Measurements from ENCODE around the gene ARHGAP22. TPM values are rescaled to one million over a fixed set of nuclear protein-coding genes. Genes with fewer than 3 reads are reported as not detected.
A peak's percentile ranks its signal among the peaks of the same experiment; 100 is the strongest.

The ARHGAP22 gene
- polyA plus RNA-seq, 3 donors: 1.5 to 7.8 (median 1.9) TPM

GRCh38 chr10:48636901-48637300 lies 32.0 kb upstream of the ARHGAP22 start:
- H3K27ac ChIP-seq (ENCODE audit: low read depth in 1 of 2, low read length in 2 of 2): no peak overlapping the region
- Mint-ChIP-seq H3K36me3 (peaks cover 11 to 17% of the 10 kb centered on the region in 2 donors), H3K27ac (peak overlapping the region in 1 of 7 donors; percentile 2), H3K27me3 (ENCODE audit: low read depth in 3 of 3) (peaks cover 18 to 28% (median 19%) of the 10 kb centered on the region in 3 donors), H3K4me3 (peak overlapping the region in 1 of 2 donors; percentile 68), H3K4me1 (peaks cover 82% of the 10 kb centered on the region), H3K9me3 (peaks cover 7 to 14% (median 10%) of the 10 kb centered on the region in 7 donors)
- H3K36me3 ChIP-seq (replicated peaks in 1 of 2; ENCODE audit: control insufficient read depth in 1 of 2, insufficient read depth in 2 of 2, low read length in 2 of 2): no peaks in the 10 kb centered on the region
- intact Hi-C loops (cut with micrococcal nuclease): no loop called here
- no peaks in the 10 kb centered on the region for H4K20me1 ChIP-seq (ENCODE audit: insufficient read depth, low read length)
- TF ChIP-seq, protein P1, sequence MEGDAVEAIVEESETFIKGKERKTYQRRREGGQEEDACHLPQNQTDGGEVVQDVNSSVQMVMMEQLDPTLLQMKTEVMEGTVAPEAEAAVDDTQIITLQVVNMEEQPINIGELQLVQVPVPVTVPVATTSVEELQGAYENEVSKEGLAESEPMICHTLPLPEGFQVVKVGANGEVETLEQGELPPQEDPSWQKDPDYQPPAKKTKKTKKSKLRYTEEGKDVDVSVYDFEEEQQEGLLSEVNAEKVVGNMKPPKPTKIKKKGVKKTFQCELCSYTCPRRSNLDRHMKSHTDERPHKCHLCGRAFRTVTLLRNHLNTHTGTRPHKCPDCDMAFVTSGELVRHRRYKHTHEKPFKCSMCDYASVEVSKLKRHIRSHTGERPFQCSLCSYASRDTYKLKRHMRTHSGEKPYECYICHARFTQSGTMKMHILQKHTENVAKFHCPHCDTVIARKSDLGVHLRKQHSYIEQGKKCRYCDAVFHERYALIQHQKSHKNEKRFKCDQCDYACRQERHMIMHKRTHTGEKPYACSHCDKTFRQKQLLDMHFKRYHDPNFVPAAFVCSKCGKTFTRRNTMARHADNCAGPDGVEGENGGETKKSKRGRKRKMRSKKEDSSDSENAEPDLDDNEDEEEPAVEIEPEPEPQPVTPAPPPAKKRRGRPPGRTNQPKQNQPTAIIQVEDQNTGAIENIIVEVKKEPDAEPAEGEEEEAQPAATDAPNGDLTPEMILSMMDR (IDR thresholded peaks at IDR 0.05): no peak
- H3K4me3 ChIP-seq (replicated peaks in 1 of 3; ENCODE audit: low read depth in 2 of 3, low read length in 3 of 3): no peak overlapping the region
- H3K27me3 ChIP-seq (ENCODE audit: control insufficient read depth in 2 of 2, insufficient read depth in 2 of 2, low read length in 2 of 2): no peaks in the 10 kb centered on the region
- no peaks in the 10 kb centered on the region for H3K9me3 ChIP-seq (replicated peaks in 1 of 2; ENCODE audit: control insufficient read depth in 1 of 2, insufficient read depth in 1 of 2, low read length in 2 of 2)
- 97% methylated on average over 3 of the region's 3 CpGs for WGBS (ENCODE audit: insufficient coverage)
- H3K9ac ChIP-seq (ENCODE audit: insufficient read depth, low read length, poor library complexity, severe bottlenecking): no peak overlapping the region
- DNase-seq: no peak
- H3K4me1 ChIP-seq (ENCODE audit: control insufficient read depth in 1 of 2, insufficient read depth in 2 of 2, low read length in 2 of 2): peaks cover 77 to 81% of the 10 kb centered on the region in 2 donors
- H3K4me2 ChIP-seq (replicated peaks; ENCODE audit: extremely low read depth, low read length, poor library complexity, severe bottlenecking): no peak overlapping the region
- H3K79me2 ChIP-seq (ENCODE audit: insufficient read depth, low read length): no peaks in the 10 kb centered on the region
- H2AFZ ChIP-seq (ENCODE audit: insufficient read depth, low read depth, low read length, poor library complexity, severe bottlenecking): no peak overlapping the region

DNA sequence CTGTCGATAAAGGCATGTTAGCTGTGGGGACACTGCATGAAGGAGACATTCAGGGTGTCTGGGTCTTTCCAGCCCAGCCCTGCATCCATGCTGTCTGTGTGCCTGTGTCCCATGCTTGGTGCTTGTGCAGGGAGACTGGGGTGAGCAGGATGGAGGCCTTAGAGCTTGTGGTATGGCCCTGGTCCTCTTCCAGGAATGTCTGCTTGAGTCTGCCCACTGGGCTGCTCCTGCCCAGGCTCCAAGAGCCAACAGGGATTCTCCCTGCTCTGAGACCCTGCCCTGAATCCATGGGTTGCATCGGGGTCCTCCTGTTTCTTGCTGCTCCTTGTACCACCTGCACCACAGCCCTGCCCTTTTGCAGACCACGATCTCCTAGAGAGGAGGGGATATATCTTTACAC lies 31.4 kb upstream of the ARHGAP22 start:
- Histone ChIP-seq H2AFZ (ENCODE audit: insufficient read depth, low read depth, low read length, poor library complexity, severe bottlenecking) (no peak overlapping the region), H3K27me3 (ENCODE audit: control insufficient read depth in 2 of 2, insufficient read depth in 2 of 2, low read length in 2 of 2) (no peaks in the 10 kb centered on the region), H4K20me1 (ENCODE audit: insufficient read depth, low read length) (no peaks in the 10 kb centered on the region), H3K36me3 (replicated peaks in 1 of 2; ENCODE audit: control insufficient read depth in 1 of 2, insufficient read depth in 2 of 2, low read length in 2 of 2) (no peaks in the 10 kb centered on the region), H3K9ac (ENCODE audit: insufficient read depth, low read length, poor library complexity, severe bottlenecking) (no peak overlapping the region), H3K9me3 (replicated peaks in 1 of 2; ENCODE audit: control insufficient read depth in 1 of 2, insufficient read depth in 1 of 2, low read length in 2 of 2) (no peaks in the 10 kb centered on the region), H3K4me3 (replicated peaks in 1 of 3; ENCODE audit: low read depth in 2 of 3, low read length in 3 of 3) (no peak overlapping the region), H3K27ac (ENCODE audit: low read depth in 1 of 2, low read length in 2 of 2) (no peak overlapping the region), H3K4me2 (replicated peaks; ENCODE audit: extremely low read depth, low read length, poor library complexity, severe bottlenecking) (no peak overlapping the region), H3K79me2 (ENCODE audit: insufficient read depth, low read length) (no peaks in the 10 kb centered on the region), H3K4me1 (ENCODE audit: control insufficient read depth in 1 of 2, insufficient read depth in 2 of 2, low read length in 2 of 2) (peaks cover 77 to 81% of the 10 kb centered on the region in 2 donors)
- Mint-ChIP-seq H3K4me1 (peaks cover 82% of the 10 kb centered on the region), H3K36me3 (peaks cover 9 to 17% of the 10 kb centered on the region in 2 donors), H3K9me3 (peaks cover 2 to 8% (median 4%) of the 10 kb centered on the region in 7 donors), H3K27me3 (ENCODE audit: low read depth in 3 of 3) (peaks cover 19 to 28% (median 20%) of the 10 kb centered on the region in 3 donors), H3K4me3 (peak overlapping the region in 1 of 2 donors; percentile 68), H3K27ac (peak overlapping the region in 1 of 7 donors; percentile 70)
- peak in 1 of 3 donors; percentile 4 for DNase-seq
- no CpG with 5 or more reads among the region's 3 CpGs for WGBS (ENCODE audit: insufficient coverage)
- TF ChIP-seq, protein P1 (IDR thresholded peaks at IDR 0.05): no peak
- intact Hi-C loops (cut with micrococcal nuclease): no loop called here

All from CD14-positive monocyte (primary cell).